ENCODE measurements around the gene CCSER1.

DNA sequence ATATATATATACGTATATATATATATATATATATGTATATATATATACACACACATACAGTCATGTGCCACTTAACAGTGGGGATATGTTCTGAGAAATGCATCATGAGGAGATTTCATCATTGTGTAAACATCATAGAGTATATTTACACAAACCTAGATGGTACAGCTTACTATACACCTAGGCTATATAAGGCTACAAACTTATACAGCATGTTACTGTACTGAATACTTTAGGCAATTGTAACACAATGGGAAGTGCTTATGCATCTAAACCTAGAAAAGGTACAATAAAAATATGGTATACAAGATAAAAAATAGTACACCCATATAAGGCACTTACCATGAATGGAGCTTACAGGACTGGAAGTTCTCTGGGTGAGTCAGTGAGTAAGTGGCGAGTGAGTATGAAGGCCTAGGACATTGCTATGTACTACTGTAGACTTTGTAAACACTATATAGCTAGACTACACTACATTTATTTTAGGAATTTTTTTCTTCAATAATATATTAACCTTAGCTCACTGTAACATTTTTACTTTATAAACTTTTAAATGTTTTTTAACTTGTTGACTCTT, 13.2 kb upstream of the CCSER1 start:
- TF ChIP-seq EP300 (IDR thresholded peaks at IDR 0.05): no peak
- TF ChIP-seq, protein P1, sequence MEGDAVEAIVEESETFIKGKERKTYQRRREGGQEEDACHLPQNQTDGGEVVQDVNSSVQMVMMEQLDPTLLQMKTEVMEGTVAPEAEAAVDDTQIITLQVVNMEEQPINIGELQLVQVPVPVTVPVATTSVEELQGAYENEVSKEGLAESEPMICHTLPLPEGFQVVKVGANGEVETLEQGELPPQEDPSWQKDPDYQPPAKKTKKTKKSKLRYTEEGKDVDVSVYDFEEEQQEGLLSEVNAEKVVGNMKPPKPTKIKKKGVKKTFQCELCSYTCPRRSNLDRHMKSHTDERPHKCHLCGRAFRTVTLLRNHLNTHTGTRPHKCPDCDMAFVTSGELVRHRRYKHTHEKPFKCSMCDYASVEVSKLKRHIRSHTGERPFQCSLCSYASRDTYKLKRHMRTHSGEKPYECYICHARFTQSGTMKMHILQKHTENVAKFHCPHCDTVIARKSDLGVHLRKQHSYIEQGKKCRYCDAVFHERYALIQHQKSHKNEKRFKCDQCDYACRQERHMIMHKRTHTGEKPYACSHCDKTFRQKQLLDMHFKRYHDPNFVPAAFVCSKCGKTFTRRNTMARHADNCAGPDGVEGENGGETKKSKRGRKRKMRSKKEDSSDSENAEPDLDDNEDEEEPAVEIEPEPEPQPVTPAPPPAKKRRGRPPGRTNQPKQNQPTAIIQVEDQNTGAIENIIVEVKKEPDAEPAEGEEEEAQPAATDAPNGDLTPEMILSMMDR (IDR thresholded peaks at IDR 0.05): no peak
